ENCODE data around the gene SLC43A2.

Gene SLC43A2

DNA sequence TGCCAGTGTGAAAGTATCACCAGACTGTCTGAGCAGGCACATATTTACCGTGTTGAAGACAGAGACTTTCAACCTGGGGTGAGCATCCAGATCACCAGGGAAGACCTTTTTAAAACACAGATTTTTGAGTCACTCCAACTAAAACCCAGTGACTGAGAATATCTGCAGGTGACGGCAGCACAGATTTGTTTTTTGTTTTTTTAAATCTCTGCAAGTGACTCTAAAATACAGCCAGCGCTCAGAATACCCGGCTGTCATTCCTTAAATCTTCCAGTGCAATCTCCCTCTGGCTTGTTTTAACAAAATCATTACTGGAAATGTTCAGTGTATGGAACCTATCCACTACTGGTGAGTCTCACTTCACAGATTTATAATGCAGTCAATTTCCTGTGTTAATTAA is 92.9 kb downstream of the SLC43A2 start:
- no peak for TF ChIP-seq CTCF (IDR thresholded peaks at IDR 0.05)

DNA sequence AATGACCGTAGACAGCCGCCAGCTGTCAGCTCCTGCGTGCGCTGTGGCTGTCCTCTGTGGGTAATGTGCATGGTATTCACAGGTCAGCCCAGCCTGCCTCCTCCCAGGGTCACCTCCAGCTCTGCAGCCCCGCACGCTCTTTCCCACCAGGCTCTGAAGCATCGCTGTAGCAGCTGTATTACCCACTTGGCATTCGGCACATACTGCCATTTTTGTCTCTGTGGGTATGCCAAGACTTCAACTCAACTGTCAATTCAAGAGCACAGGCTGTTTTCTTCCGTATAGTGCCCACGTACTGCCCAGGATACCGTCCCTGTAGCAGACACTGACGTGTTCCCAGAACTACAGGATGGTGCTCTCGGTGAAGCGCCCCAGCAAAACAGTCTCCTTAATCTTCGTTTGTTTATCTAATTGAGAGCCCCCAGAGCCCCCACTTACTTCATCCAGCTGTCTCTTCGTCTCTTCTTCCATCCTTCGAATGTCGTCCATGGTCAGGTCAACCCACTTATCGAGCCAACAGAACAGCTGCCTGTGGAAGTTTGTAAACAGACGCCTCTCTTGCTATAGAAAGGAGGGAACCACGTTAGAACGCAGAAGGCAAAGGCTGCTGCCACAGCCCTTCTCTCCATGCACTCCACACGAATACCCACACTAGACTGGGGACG is 94.8 kb downstream of the SLC43A2 start:
- no peak for TF ChIP-seq CTCF (IDR thresholded peaks at IDR 0.05)

DNA sequence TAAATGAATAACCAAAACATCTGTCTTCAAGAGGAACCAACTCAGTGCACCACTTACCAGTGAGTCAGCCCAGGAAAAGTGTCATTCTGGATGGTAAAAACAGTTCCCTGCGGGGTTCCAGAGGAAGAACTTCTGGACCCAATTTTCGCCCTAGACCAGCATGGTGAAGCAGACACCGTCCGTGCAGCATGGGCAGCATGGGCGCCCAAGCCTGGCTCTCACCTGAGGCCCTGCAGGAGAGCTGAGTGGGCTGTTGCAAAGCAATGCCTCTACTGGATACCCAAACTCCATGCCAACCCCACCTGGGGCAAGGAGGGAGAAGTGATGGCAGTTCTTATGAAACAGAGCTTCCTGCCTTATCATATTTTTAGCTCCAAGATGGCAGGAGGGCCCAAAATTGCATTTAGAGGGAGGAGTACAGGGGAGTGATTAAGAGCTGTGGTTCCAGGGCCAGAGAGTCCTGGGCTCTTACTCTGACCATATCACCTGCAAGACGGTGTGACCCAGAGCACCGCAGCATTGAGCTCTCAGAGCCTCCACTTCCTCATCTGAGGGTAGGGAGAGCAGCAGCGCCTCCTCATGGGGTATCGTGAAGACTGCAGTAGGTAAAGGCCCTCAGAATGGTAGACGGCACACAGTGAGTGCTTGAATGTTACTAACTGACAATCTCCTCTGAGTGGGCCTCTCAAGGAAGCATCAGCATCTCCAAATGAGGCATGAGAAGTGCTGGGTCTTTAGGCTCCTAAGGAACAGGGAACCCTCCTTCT is 95.6 kb downstream of the SLC43A2 start:
- TF ChIP-seq CTCF (IDR thresholded peaks at IDR 0.05), result no peak

- no peak for TF ChIP-seq CTCF (IDR thresholded peaks at IDR 0.05)
Observed at GRCh38 chr17:1529863-1530262, 98.8 kb downstream of the SLC43A2 start.

GRCh38 chr17:1522626-1523025 is 106.0 kb downstream of the SLC43A2 start:
- no peak for TF ChIP-seq CTCF (IDR thresholded peaks at IDR 0.05)

DNA sequence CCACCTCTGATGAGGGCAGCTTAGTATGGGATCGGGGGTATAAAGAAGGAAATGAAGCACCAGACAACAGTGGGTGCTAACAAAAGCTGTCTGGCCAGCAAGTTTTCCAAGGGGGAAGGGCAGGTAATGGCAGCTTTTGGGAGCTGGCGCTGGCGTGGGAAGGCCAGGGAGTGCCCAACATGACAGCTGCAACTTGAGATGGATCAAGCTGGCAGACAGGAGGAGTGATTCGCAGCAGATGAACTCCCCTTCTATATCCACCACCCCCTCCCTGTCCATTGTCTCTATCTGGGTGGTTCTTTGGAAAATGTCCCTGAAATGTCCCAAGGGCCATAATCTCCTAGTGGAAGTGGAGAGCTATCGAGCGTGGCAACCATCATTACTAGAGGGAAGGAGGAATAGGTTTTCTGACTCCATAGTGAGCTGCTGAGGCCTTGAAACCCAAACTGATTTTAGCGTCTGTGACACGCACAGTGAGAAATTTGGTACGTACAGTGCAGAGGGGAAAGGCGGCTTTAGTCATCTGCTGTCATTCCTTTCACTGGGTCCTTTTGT is 107.5 kb downstream of the SLC43A2 start:
- TF ChIP-seq CTCF (IDR thresholded peaks at IDR 0.05), result no peak

GRCh38 chr17:1519678-1520077 is 109.0 kb downstream of the SLC43A2 start:
- TF ChIP-seq CTCF (IDR thresholded peaks at IDR 0.05), result no peak
